ENCODE data around the gene CLK2. TPM values are rescaled to one million over a fixed set of nuclear protein-coding genes. Genes with fewer than 3 reads are reported as not detected.

CLK2 gene
- total and polyA plus RNA-seq, 2 of the 8 experiments (the other 6 are each of a cell fraction or from before 2014, with no cell fraction given): 62.2 to 76.0 TPM

- Histone ChIP-seq H3K27me3 (replicated peaks in 1 of 4; ENCODE audit: control insufficient read depth in 3 of 4, extremely low read depth in 1 of 4, insufficient read depth in 3 of 4, low read length in 3 of 4) (no peaks in the 10 kb centered on the region), H3K23me2 (ENCODE audit: low read depth, low read length) (no peaks in the 10 kb centered on the region), H3K79me2 (ENCODE audit: control insufficient read depth in 1 of 2, insufficient read depth in 2 of 2, low read length in 2 of 2) (no peaks in the 10 kb centered on the region), H3K79me1 (ENCODE audit: low read depth, low read length) (no peaks in the 10 kb centered on the region), H4K5ac (ENCODE audit: insufficient read length, low read depth, low read length) (no peak overlapping the region), H3K14ac (ENCODE audit: insufficient read length) (no peak overlapping the region), H2BK120ac (replicated peaks; ENCODE audit: low read depth, low read length) (no peak overlapping the region), H4K91ac (replicated peaks; ENCODE audit: insufficient read length, low read length) (no peak overlapping the region), H3K56ac (replicated peaks; ENCODE audit: insufficient read length, low read depth, low read length) (no peak overlapping the region), H2BK5ac (ENCODE audit: low read depth, low read length) (no peak overlapping the region; the same call in 1 of the 2 replicates), H4K20me1 (replicated peaks in 1 of 2; ENCODE audit: control insufficient read depth in 1 of 2, insufficient read depth in 2 of 2, low read length in 2 of 2) (no peaks in the 10 kb centered on the region), H3K36me3 (ENCODE audit: control insufficient read depth in 2 of 4, insufficient read depth in 4 of 4, low read length in 3 of 4) (no peaks in the 10 kb centered on the region; a peak in 1 of 8 replicates), H2BK20ac (ENCODE audit: low read length) (no peak overlapping the region), H2AK5ac (ENCODE audit: low read depth, low read length) (0 out of 2 replicates have a peak overlapping the region, but pooled peaks have one; percentile 39), H2AFZ (ENCODE audit: low read length) (no peak overlapping the region), H3K18ac (ENCODE audit: extremely low read depth, low read length) (no peak overlapping the region), H2BK12ac (ENCODE audit: low read depth, low read length) (no peak overlapping the region), H3K4me1 (replicated peaks in 1 of 4; ENCODE audit: control insufficient read depth in 3 of 4, insufficient read depth in 4 of 4, low read length in 3 of 4) (peaks cover 0 to 2% (median 0%) of the 10 kb centered on the region in 4 experiments; a peak in 2 of 7 replicates), H3K4me2 (ENCODE audit: insufficient read depth in 1 of 2, low read depth in 2 of 2, low read length in 2 of 2) (no peak overlapping the region), H2BK15ac (ENCODE audit: low read length) (0 out of 2 replicates have a peak overlapping the region, but pooled peaks have one; percentile 5), H3K4me3 (ENCODE audit: extremely low read depth in 1 of 4, insufficient read depth in 2 of 4, low read depth in 3 of 4, low read length in 4 of 4) (no peak overlapping the region), H4K8ac (ENCODE audit: extremely low read depth, insufficient read depth, low read length) (no peak overlapping the region), H3K4ac (replicated peaks; ENCODE audit: insufficient read length, low read depth, low read length) (no peak overlapping the region), H3K27ac (ENCODE audit: low read depth, low read length) (no peak overlapping the region), H3K9me3 (ENCODE audit: insufficient read depth in 2 of 2, low read depth in 1 of 2, low read length in 1 of 2) (no peaks in the 10 kb centered on the region), H3K23ac (ENCODE audit: insufficient read length) (no peak overlapping the region), H3K9ac (replicated peaks in 1 of 4; ENCODE audit: extremely low read depth in 1 of 4, low read depth in 3 of 4, low read length in 3 of 4) (no peak overlapping the region)
- no peak for DNase-seq (ENCODE audit: low read depth in 1 of 2, low spot score in 2 of 2)
- FAIRE-seq: no peak
- no peak for TF ChIP-seq KDM1A (IDR thresholded peaks at IDR 0.05; ENCODE audit: borderline replicate concordance, low read length)
- no peak for TF ChIP-seq CBX5 (IDR thresholded peaks at IDR 0.05; ENCODE audit: low read depth, low read length)
- WGBS, 2 experiments (ENCODE audit: extremely low coverage in 1 of 2, insufficient coverage in 1 of 2, insufficient read length in 1 of 2, insufficient replicate concordance in 2 of 2, low coverage in 1 of 2, low lambda C conversion rate in 2 of 2, missing lambda C conversion rate in 1 of 2): 93% methylated on average over 12 of the region's 12 CpGs; no CpG with 5 or more reads in 1 of the 2 experiments
- CTCF ChIA-PET (ENCODE audit: partially characterized antibody): interaction anchor here (0.6 to 8.4 kb wide), 6 partner anchors 11 to 287 kb away, joined by 3 to 79 read pairs (median 4); partner anchors contain the start of genes CLK2 and FDPS
- POLR2A ChIA-PET (ENCODE audit: partially characterized antibody): interaction anchor here (1.0 to 2.0 kb wide), 5 partner anchors 11 to 40 kb away, joined by 3 to 6 read pairs (median 4); partner anchors contain the start of genes CLK2 and RUSC1
Measured at GRCh38 chr1:155284476-155284875, 11.2 kb upstream of the CLK2 start.

All from H1 (cell line).